Measurements from ENCODE around the gene ZMYND8. TPM values are rescaled to one million over a fixed set of nuclear protein-coding genes. Genes with fewer than 3 reads are reported as not detected.
A peak's percentile ranks its signal among the peaks of the same experiment; 100 is the strongest.

The ZMYND8 gene
- total RNA-seq, 1 experiment from 2014 or later: 50.7 TPM

GRCh38 chr20:47316776-47317126 is 39.7 kb downstream of the ZMYND8 start:
- peak overlapping the region; percentile 99 for H3K27ac ChIP-seq (ENCODE audit: low read length)
- TF ChIP-seq REST (IDR thresholded peaks at IDR 0.05; ENCODE audit: insufficient read depth in 1 of 2, low read depth in 2 of 2, low read length in 1 of 2) (no peak), CTCF (IDR thresholded peaks at IDR 0.05) (no peak)

GRCh38 chr20:47315339-47316056 is 41.0 kb downstream of the ZMYND8 start:
- peak; percentile 36 for DNase-seq (ENCODE audit: low read depth, low spot score)
- in situ Hi-C loops (cut with HindIII; ENCODE audit: low pct_unique_long_range_greater_than_20kb, low sequenced_read_pairs) (no loop called here), intact Hi-C loops (cut with micrococcal nuclease; ENCODE audit: unreplicated experiment) (no loop called here)
- Histone ChIP-seq H3K36me3 (ENCODE audit: control insufficient read depth, insufficient read depth, low read length) (no peaks in the 10 kb centered on the region), H3K27ac (ENCODE audit: low read length) (peak overlapping the region; percentile 99), H3K27me3 (ENCODE audit: control insufficient read depth, insufficient read depth, low read length) (no peaks in the 10 kb centered on the region), H3K9me3 (ENCODE audit: control insufficient read depth, insufficient read depth, low read depth, low read length) (no peaks in the 10 kb centered on the region), H3K4me3 (ENCODE audit: low read depth in 2 of 2, low read length in 2 of 2) (no peak overlapping the region), H3K4me1 (ENCODE audit: control insufficient read depth, insufficient read depth, low read length) (peaks cover 65% of the 10 kb centered on the region)
- no peak; the same call in 1 of the 2 replicates for ATAC-seq
- CTCF ChIA-PET: interaction anchor here (0.6 to 1.4 kb wide), 2 partner anchors 69 to 213 kb away, joined by 4 to 7 read pairs; no protein-coding TSS in a partner anchor
- TF ChIP-seq SIN3A (IDR thresholded peaks at IDR 0.05; ENCODE audit: borderline replicate concordance, insufficient read depth, low read depth, low read length): no peak
- no peak for TF ChIP-seq TCF7L2 (IDR thresholded peaks at IDR 0.05; ENCODE audit: low read depth, low read length)
- no peak for TF ChIP-seq POLR2AphosphoS5 (IDR thresholded peaks at IDR 0.05; ENCODE audit: low read depth, low read length)
- no peak for TF ChIP-seq REST (IDR thresholded peaks at IDR 0.05; ENCODE audit: insufficient read depth in 1 of 2, low read depth in 2 of 2, low read length in 1 of 2)
- no peak for TF ChIP-seq CTCF (IDR thresholded peaks at IDR 0.05)
- no TSS peak for BruUV-seq (replicated peaks)
- POLR2A ChIA-PET: interaction anchor here (0.9 to 1.0 kb wide), 2 partner anchors 12 to 44 kb away, joined by 3 to 9 read pairs; no protein-coding TSS in a partner anchor

More at GRCh38 chr20:47316776-47317126, 39.7 kb downstream of the ZMYND8 start:
- intact Hi-C loops (cut with micrococcal nuclease; ENCODE audit: unreplicated experiment): no loop called here
- no TSS peak for BruUV-seq (replicated peaks)
- H3K9me3 ChIP-seq (ENCODE audit: control insufficient read depth, insufficient read depth, low read depth, low read length): no peaks in the 10 kb centered on the region
- no peak overlapping the region for H3K4me3 ChIP-seq (ENCODE audit: low read depth in 2 of 2, low read length in 2 of 2)
- ATAC-seq: no peak
- DNase-seq (ENCODE audit: low read depth, low spot score): no peak
- no peaks in the 10 kb centered on the region for H3K27me3 ChIP-seq (ENCODE audit: control insufficient read depth, insufficient read depth, low read length)
- ChIA-PET CTCF (interaction anchor here (0.6 to 1.4 kb wide), 3 partner anchors 67 to 187 kb away, joined by 3 to 7 read pairs (median 6); no protein-coding TSS in a partner anchor), POLR2A (interaction anchor here (0.7 to 1.0 kb wide), 3 partner anchors 11 to 42 kb away, joined by 3 to 9 read pairs (median 4); no protein-coding TSS in a partner anchor)
- in situ Hi-C loops (cut with HindIII; ENCODE audit: low pct_unique_long_range_greater_than_20kb, low sequenced_read_pairs): no loop called here
- H3K4me1 ChIP-seq (ENCODE audit: control insufficient read depth, insufficient read depth, low read length): peaks cover 78% of the 10 kb centered on the region
- no peaks in the 10 kb centered on the region for H3K36me3 ChIP-seq (ENCODE audit: control insufficient read depth, insufficient read depth, low read length)

Measured in Panc1 (cell line).